Measurements from ENCODE around the gene DLG1.
A peak's percentile ranks its signal among the peaks of the same experiment; 100 is the strongest.

DLG1 gene

GRCh38 chr3:197007953-197008352, 290.5 kb downstream of the DLG1 start:
- Histone ChIP-seq H3K4me1 (ENCODE audit: control extremely low read depth in 1 of 4, control insufficient read depth in 4 of 4, insufficient read depth in 4 of 4, low read length in 3 of 4) (peaks cover 0 to 11% (median 10%) of the 10 kb centered on the region in 4 experiments), H3K27me3 (replicated peaks in 2 of 5; ENCODE audit: control insufficient read depth in 4 of 5, insufficient read depth in 5 of 5, low read length in 4 of 5) (no peaks in the 10 kb centered on the region), H3K4me3 (ENCODE audit: control insufficient read depth in 1 of 7, extremely low read depth in 1 of 7, insufficient read depth in 4 of 7, low read depth in 2 of 7, low read length in 6 of 7) (no peak overlapping the region), H3K27ac (ENCODE audit: insufficient read depth in 1 of 2, low read depth in 1 of 2, low read length in 2 of 2, poor library complexity in 1 of 2, severe bottlenecking in 2 of 2) (no peak overlapping the region), H3K9me3 (ENCODE audit: control extremely low read depth in 1 of 5, control insufficient read depth in 4 of 5, insufficient read depth in 2 of 5, low read depth in 1 of 5, low read length in 4 of 5) (no peaks in the 10 kb centered on the region), H3K36me3 (ENCODE audit: control insufficient read depth in 4 of 4, insufficient read depth in 4 of 4, low read length in 3 of 4) (no peaks in the 10 kb centered on the region)
- POLR2A ChIA-PET, result no interaction called here
- CTCF ChIA-PET, result interaction anchor here (1.0 kb wide), 1 partner anchor 10 kb away, joined by 3 read pairs; no protein-coding TSS in a partner anchor
- WGBS (ENCODE audit: insufficient coverage), result 95% methylated on average over 7 of the region's 8 CpGs
- DNase-seq, result no peak

GRCh38 chr3:197007296-197007940, 291.0 kb downstream of the DLG1 start:
- Histone ChIP-seq H3K27me3 (replicated peaks in 2 of 5; ENCODE audit: control insufficient read depth in 4 of 5, insufficient read depth in 5 of 5, low read length in 4 of 5) (no peaks in the 10 kb centered on the region), H3K4me1 (ENCODE audit: control extremely low read depth in 1 of 4, control insufficient read depth in 4 of 4, insufficient read depth in 4 of 4, low read length in 3 of 4) (peaks cover 0 to 13% (median 11%) of the 10 kb centered on the region in 4 experiments), H3K9me3 (ENCODE audit: control extremely low read depth in 1 of 5, control insufficient read depth in 4 of 5, insufficient read depth in 2 of 5, low read depth in 1 of 5, low read length in 4 of 5) (no peaks in the 10 kb centered on the region), H3K27ac (ENCODE audit: insufficient read depth in 1 of 2, low read depth in 1 of 2, low read length in 2 of 2, poor library complexity in 1 of 2, severe bottlenecking in 2 of 2) (no peak overlapping the region), H3K36me3 (ENCODE audit: control insufficient read depth in 4 of 4, insufficient read depth in 4 of 4, low read length in 3 of 4) (no peaks in the 10 kb centered on the region), H3K4me3 (ENCODE audit: control insufficient read depth in 1 of 7, extremely low read depth in 1 of 7, insufficient read depth in 4 of 7, low read depth in 2 of 7, low read length in 6 of 7) (no peak overlapping the region)
- ChIA-PET CTCF (interaction anchor here (1.0 to 1.3 kb wide), 2 partner anchors 9 to 14 kb away, joined by 3 read pairs; no protein-coding TSS in a partner anchor), POLR2A (interaction anchor here (0.6 kb wide), 1 partner anchor 11 kb away, joined by 5 read pairs; no protein-coding TSS in a partner anchor)
- 98% methylated on average over 11 of the region's 12 CpGs for WGBS (ENCODE audit: insufficient coverage)
- no peak for DNase-seq

GRCh38 chr3:197006860-197007259, 291.6 kb downstream of the DLG1 start:
- Histone ChIP-seq H3K9me3 (ENCODE audit: control extremely low read depth in 1 of 5, control insufficient read depth in 4 of 5, insufficient read depth in 2 of 5, low read depth in 1 of 5, low read length in 4 of 5) (no peaks in the 10 kb centered on the region), H3K36me3 (ENCODE audit: control insufficient read depth in 4 of 4, insufficient read depth in 4 of 4, low read length in 3 of 4) (no peaks in the 10 kb centered on the region), H3K27me3 (replicated peaks in 2 of 5; ENCODE audit: control insufficient read depth in 4 of 5, insufficient read depth in 5 of 5, low read length in 4 of 5) (no peaks in the 10 kb centered on the region), H3K4me1 (ENCODE audit: control extremely low read depth in 1 of 4, control insufficient read depth in 4 of 4, insufficient read depth in 4 of 4, low read length in 3 of 4) (peaks cover 0 to 14% (median 12%) of the 10 kb centered on the region in 4 experiments), H3K4me3 (ENCODE audit: control insufficient read depth in 1 of 7, extremely low read depth in 1 of 7, insufficient read depth in 4 of 7, low read depth in 2 of 7, low read length in 6 of 7) (no peak overlapping the region), H3K27ac (ENCODE audit: insufficient read depth in 1 of 2, low read depth in 1 of 2, low read length in 2 of 2, poor library complexity in 1 of 2, severe bottlenecking in 2 of 2) (no peak overlapping the region)
- 100% methylated on average over 2 of the region's 5 CpGs for WGBS (ENCODE audit: insufficient coverage)
- ChIA-PET POLR2A (interaction anchor here (0.6 kb wide), 1 partner anchor 11 kb away, joined by 5 read pairs; no protein-coding TSS in a partner anchor), CTCF (interaction anchor here (0.9 to 6.0 kb wide), 3 partner anchors 14 to 810 kb away, joined by 3 to 56 read pairs (median 3); partner anchors contain the start of gene MELTF)
- DNase-seq, result no peak

- H3K4me1 ChIP-seq (ENCODE audit: control extremely low read depth in 1 of 4, control insufficient read depth in 4 of 4, insufficient read depth in 4 of 4, low read length in 3 of 4), result peaks cover 0 to 16% (median 13%) of the 10 kb centered on the region in 4 experiments
- POLR2A ChIA-PET, result interaction anchor here (0.6 kb wide), 1 partner anchor 11 kb away, joined by 5 read pairs; no protein-coding TSS in a partner anchor
- no peak overlapping the region for H3K4me3 ChIP-seq (ENCODE audit: control insufficient read depth in 1 of 7, extremely low read depth in 1 of 7, insufficient read depth in 4 of 7, low read depth in 2 of 7, low read length in 6 of 7)
- H3K27ac ChIP-seq (ENCODE audit: insufficient read depth in 1 of 2, low read depth in 1 of 2, low read length in 2 of 2, poor library complexity in 1 of 2, severe bottlenecking in 2 of 2), result no peak overlapping the region
- CTCF ChIA-PET, result interaction anchor here (0.9 to 6.0 kb wide), 3 partner anchors 13 to 809 kb away, joined by 3 to 56 read pairs (median 3); partner anchors contain the start of gene MELTF
- no peaks in the 10 kb centered on the region for H3K9me3 ChIP-seq (ENCODE audit: control extremely low read depth in 1 of 5, control insufficient read depth in 4 of 5, insufficient read depth in 2 of 5, low read depth in 1 of 5, low read length in 4 of 5)
- 100% methylated on average over 5 of the region's 11 CpGs for WGBS (ENCODE audit: insufficient coverage)
- H3K36me3 ChIP-seq (ENCODE audit: control insufficient read depth in 4 of 4, insufficient read depth in 4 of 4, low read length in 3 of 4), result no peaks in the 10 kb centered on the region
- DNase-seq, result no peak
- H3K27me3 ChIP-seq (replicated peaks in 2 of 5; ENCODE audit: control insufficient read depth in 4 of 5, insufficient read depth in 5 of 5, low read length in 4 of 5), result no peaks in the 10 kb centered on the region
Measured at GRCh38 chr3:197006446-197006845, 292.0 kb downstream of the DLG1 start.

- Histone ChIP-seq H3K9me3 (ENCODE audit: control extremely low read depth in 1 of 5, control insufficient read depth in 4 of 5, insufficient read depth in 2 of 5, low read depth in 1 of 5, low read length in 4 of 5) (peaks cover 0 to 3% (median 0%) of the 10 kb centered on the region in 5 experiments), H3K36me3 (ENCODE audit: control insufficient read depth in 4 of 4, insufficient read depth in 4 of 4, low read length in 3 of 4) (no peaks in the 10 kb centered on the region), H3K27me3 (replicated peaks in 2 of 5; ENCODE audit: control insufficient read depth in 4 of 5, insufficient read depth in 5 of 5, low read length in 4 of 5) (no peaks in the 10 kb centered on the region), H3K27ac (ENCODE audit: insufficient read depth in 1 of 2, low read depth in 1 of 2, low read length in 2 of 2, poor library complexity in 1 of 2, severe bottlenecking in 2 of 2) (peak overlapping the region in 1 of 2 experiments; percentile 49), H3K4me3 (ENCODE audit: control insufficient read depth in 1 of 7, extremely low read depth in 1 of 7, insufficient read depth in 4 of 7, low read depth in 2 of 7, low read length in 6 of 7) (peak overlapping the region; percentile 34 to 78 (median 60)), H3K4me1 (ENCODE audit: control extremely low read depth in 1 of 4, control insufficient read depth in 4 of 4, insufficient read depth in 4 of 4, low read length in 3 of 4) (peaks cover 0 to 16% (median 13%) of the 10 kb centered on the region in 4 experiments)
- WGBS (ENCODE audit: insufficient coverage), result 28% methylated on average over 48 of the region's 61 CpGs
- ChIA-PET CTCF (interaction anchor here (0.7 to 6.0 kb wide), 7 partner anchors 18 to 183 kb away, joined by 3 to 56 read pairs (median 3); partner anchors contain the start of gene MELTF), POLR2A (no interaction called here)
- DNase-seq, result peak; percentile 13 to 51 (median 38)
Measured at GRCh38 chr3:197003461-197004385, 294.7 kb downstream of the DLG1 start.

GRCh38 chr3:197002701-197003454, 295.5 kb downstream of the DLG1 start:
- Histone ChIP-seq H3K27ac (ENCODE audit: insufficient read depth in 1 of 2, low read depth in 1 of 2, low read length in 2 of 2, poor library complexity in 1 of 2, severe bottlenecking in 2 of 2) (no peak overlapping the region), H3K4me3 (ENCODE audit: control insufficient read depth in 1 of 7, extremely low read depth in 1 of 7, insufficient read depth in 4 of 7, low read depth in 2 of 7, low read length in 6 of 7) (peak overlapping the region; percentile 9 to 78 (median 41)), H3K9me3 (ENCODE audit: control extremely low read depth in 1 of 5, control insufficient read depth in 4 of 5, insufficient read depth in 2 of 5, low read depth in 1 of 5, low read length in 4 of 5) (peaks cover 0 to 5% (median 0%) of the 10 kb centered on the region in 5 experiments), H3K36me3 (ENCODE audit: control insufficient read depth in 4 of 4, insufficient read depth in 4 of 4, low read length in 3 of 4) (no peaks in the 10 kb centered on the region), H3K27me3 (replicated peaks in 2 of 5; ENCODE audit: control insufficient read depth in 4 of 5, insufficient read depth in 5 of 5, low read length in 4 of 5) (no peaks in the 10 kb centered on the region), H3K4me1 (ENCODE audit: control extremely low read depth in 1 of 4, control insufficient read depth in 4 of 4, insufficient read depth in 4 of 4, low read length in 3 of 4) (peaks cover 0 to 16% (median 13%) of the 10 kb centered on the region in 4 experiments)
- peak; percentile 75 to 88 (median 84) for DNase-seq
- POLR2A ChIA-PET, result no interaction called here
- under 1% methylated on average over 98 of the region's 113 CpGs for WGBS (ENCODE audit: insufficient coverage)
- CTCF ChIA-PET, result interaction anchor here (0.7 to 6.0 kb wide), 12 partner anchors 11 to 185 kb away, joined by 3 to 56 read pairs (median 3); partner anchors contain the start of gene MELTF

Measured in common myeloid progenitor, CD34-positive (primary cell).